ENCODE results near the gene IGSF3.

IGSF3 gene

DNA sequence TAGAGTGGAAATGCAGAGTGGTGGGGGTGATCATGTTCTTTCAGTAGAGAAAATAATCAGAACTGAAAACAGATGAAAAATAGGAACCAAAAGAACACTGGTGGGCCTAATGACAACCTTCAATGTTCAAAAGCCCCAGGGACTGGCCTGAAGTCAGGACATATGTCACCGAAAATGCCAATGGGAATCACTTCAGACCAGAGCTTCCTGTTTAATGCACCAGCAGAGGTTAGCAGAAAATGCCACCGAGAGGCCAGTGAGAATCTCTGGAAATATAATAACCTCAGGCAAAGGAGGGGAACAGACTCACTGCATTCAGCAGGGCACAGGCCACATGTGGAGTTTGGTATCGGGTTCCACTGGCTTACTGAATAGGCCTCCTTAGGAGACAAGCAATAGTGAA is 80.8 kb downstream of the IGSF3 start:
- H3K4me1 ChIP-seq (ENCODE audit: control insufficient read depth, insufficient read depth, low read length) = peaks cover 11% of the 10 kb centered on the region
- H3K9ac ChIP-seq (ENCODE audit: low read length) = no peak overlapping the region
- no peaks in the 10 kb centered on the region for H3K36me3 ChIP-seq (ENCODE audit: control insufficient read depth, insufficient read depth, low read length)
- H3K9me3 ChIP-seq (ENCODE audit: control insufficient read depth, low read length) = no peaks in the 10 kb centered on the region
- no peaks in the 10 kb centered on the region for H3K27me3 ChIP-seq (ENCODE audit: control insufficient read depth, insufficient read depth, low read length)
- H3K4me3 ChIP-seq (ENCODE audit: low read length) = no peak overlapping the region

DNA sequence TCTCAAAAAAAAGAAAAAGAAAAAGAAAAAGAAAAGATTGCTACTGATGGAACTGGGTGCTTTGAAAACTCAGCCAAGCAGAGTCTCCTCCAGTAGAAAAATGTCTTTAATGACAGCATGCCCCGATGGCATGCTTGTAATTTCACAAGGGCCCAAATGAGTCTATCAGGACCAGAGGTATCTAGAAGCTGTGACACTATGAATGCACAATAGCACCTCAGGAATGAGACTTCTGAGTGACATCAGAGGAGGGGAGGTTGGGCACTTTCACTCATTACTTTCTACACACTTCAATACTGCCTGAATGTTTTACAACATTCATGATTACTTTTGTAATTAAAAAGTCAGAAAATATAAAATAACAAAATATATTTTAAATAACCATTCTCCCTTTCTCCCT is 81.6 kb downstream of the IGSF3 start:
- Histone ChIP-seq H3K9me3 (ENCODE audit: control insufficient read depth, low read length) (no peaks in the 10 kb centered on the region), H3K9ac (ENCODE audit: low read length) (no peak overlapping the region), H3K36me3 (ENCODE audit: control insufficient read depth, insufficient read depth, low read length) (no peaks in the 10 kb centered on the region), H3K4me1 (ENCODE audit: control insufficient read depth, insufficient read depth, low read length) (peaks cover 16% of the 10 kb centered on the region), H3K4me3 (ENCODE audit: low read length) (no peak overlapping the region), H3K27me3 (ENCODE audit: control insufficient read depth, insufficient read depth, low read length) (no peaks in the 10 kb centered on the region)

DNA sequence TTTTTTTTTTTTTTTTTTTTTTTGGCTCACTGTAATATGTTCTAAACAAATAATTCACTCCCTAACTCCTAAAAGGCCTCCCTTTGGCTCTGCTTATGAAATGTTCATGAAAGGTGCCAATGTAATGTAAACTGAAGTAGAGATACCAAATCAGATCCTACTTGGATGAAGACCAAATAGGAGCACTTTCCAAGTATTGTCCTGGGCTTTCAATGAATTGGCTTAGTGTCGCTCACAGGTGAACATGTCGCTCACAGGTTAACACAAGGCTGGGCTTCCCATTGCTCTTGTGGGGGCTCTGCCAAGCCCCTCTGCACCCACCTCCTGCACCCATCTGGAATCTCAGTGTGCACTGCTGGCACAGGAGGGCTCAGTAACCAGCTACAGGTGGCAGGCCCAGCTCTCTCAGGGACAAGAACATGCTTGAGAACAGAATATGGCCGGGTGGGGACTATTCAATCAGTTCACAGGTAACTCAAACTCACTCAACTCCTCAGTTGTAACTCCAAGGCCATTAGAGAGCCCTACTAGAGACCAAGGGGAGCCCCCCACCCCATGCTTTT is 86.1 kb downstream of the IGSF3 start:
- Histone ChIP-seq H3K9me3 (ENCODE audit: control insufficient read depth, low read length) (no peaks in the 10 kb centered on the region), H3K36me3 (ENCODE audit: control insufficient read depth, insufficient read depth, low read length) (no peaks in the 10 kb centered on the region), H3K9ac (ENCODE audit: low read length) (no peak overlapping the region), H3K4me1 (ENCODE audit: control insufficient read depth, insufficient read depth, low read length) (peaks cover 5% of the 10 kb centered on the region), H3K4me3 (ENCODE audit: low read length) (no peak overlapping the region), H3K27me3 (ENCODE audit: control insufficient read depth, insufficient read depth, low read length) (no peaks in the 10 kb centered on the region)

DNA sequence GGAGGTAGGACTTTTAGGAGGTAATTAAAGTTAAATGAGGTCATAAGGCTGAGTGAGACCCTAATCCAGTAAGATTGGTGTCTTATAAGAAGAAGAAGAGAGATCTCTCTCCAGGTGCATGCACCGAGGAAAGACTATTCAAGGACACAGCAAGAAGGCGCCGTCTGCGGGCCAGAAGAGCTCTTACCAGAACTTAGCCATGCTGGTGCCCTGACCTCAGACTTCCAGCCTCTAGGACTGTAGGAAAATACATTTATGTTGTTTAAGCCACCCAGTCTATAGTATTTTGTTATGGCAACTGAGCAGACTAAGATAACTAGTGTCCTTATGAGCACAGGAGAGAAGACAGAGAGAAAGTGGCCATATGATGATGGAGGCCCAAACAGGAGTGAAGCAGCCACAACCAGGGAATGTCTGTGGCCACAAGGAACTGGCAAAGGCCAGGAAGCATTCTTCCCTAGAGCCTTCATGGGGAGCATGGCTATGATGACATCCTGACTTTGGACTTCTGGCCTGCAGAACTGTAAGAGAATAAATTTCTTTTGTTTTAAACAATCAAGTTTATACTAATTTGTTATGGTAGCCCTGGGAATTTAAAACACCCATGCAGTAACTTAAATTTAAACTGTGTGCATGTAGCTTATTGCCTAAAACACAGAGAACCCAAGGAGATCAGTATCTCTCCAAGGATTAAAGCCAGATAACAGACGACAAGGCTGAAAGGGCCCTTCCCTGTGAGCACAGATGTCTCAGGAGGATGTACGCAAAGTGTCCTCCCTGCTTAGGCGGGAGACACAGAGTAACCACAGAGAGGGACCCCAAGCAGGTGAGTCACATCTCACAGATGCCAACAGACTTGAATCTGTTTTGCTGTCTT is 86.8 kb downstream of the IGSF3 start:
- Histone ChIP-seq H3K36me3 (ENCODE audit: control insufficient read depth, insufficient read depth, low read length) (no peaks in the 10 kb centered on the region), H3K4me1 (ENCODE audit: control insufficient read depth, insufficient read depth, low read length) (peaks cover 5% of the 10 kb centered on the region), H3K27me3 (ENCODE audit: control insufficient read depth, insufficient read depth, low read length) (no peaks in the 10 kb centered on the region), H3K4me3 (ENCODE audit: low read length) (no peak overlapping the region), H3K9ac (ENCODE audit: low read length) (no peak overlapping the region), H3K9me3 (ENCODE audit: control insufficient read depth, low read length) (no peaks in the 10 kb centered on the region)

DNA sequence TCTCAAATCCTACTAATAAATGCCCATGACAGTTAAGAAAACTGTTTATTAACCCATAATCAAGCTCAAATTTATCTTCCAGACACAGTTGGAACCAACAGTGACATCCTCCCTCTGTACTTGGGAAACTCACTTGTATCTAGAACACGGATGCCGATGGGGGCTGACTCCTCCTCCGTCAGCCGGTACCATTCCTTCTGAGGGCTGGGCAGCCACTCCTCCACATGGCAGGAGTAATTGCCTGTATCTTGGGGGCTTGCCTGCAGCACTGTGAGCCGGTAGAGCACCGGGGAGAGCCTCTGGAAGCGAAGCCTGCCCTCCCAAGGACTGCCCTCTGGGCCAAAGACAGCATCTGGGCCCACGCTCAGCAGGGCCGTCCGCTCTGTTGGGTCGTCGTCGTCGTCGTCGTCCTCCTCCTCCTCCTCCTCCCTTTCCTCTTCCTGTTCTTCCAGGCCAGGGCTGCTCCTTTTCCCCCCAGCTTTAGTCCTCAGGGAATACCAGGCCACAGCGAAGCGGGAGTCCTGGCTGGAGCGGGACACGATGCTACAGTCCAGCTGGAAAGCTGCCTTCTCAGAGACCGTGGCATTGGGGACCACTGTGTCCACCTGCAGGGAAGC is 88.2 kb downstream of the IGSF3 start:
- H3K36me3 ChIP-seq (ENCODE audit: control insufficient read depth, insufficient read depth, low read length) = no peaks in the 10 kb centered on the region
- H3K4me1 ChIP-seq (ENCODE audit: control insufficient read depth, insufficient read depth, low read length) = peaks cover 5% of the 10 kb centered on the region
- H3K4me3 ChIP-seq (ENCODE audit: low read length) = no peak overlapping the region
- H3K9me3 ChIP-seq (ENCODE audit: control insufficient read depth, low read length) = no peaks in the 10 kb centered on the region
- no peaks in the 10 kb centered on the region for H3K27me3 ChIP-seq (ENCODE audit: control insufficient read depth, insufficient read depth, low read length)
- no peak overlapping the region for H3K9ac ChIP-seq (ENCODE audit: low read length)

DNA sequence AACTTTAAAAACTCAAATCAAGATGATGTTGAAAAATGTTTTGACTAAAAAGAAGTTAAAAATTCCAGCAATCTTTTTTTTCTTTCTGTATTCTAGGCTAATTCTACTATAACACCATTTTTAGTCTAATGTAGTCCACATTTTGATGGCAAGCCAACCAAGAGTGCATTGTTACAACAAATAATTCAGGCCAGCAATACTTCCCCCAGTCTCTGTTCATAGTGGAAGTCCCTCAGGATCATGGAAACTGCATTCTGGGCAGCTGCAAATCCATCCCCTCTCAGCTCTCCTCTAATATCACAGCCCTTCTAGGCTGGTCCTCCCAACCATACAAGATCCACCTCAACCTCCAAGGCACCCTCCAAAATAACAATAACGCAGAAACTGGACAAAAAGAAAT is 89.0 kb downstream of the IGSF3 start:
- no peak overlapping the region for H3K4me3 ChIP-seq (ENCODE audit: low read length)
- no peak overlapping the region for H3K9ac ChIP-seq (ENCODE audit: low read length)
- no peaks in the 10 kb centered on the region for H3K27me3 ChIP-seq (ENCODE audit: control insufficient read depth, insufficient read depth, low read length)
- peaks cover 10% of the 10 kb centered on the region for H3K4me1 ChIP-seq (ENCODE audit: control insufficient read depth, insufficient read depth, low read length)
- H3K9me3 ChIP-seq (ENCODE audit: control insufficient read depth, low read length) = no peaks in the 10 kb centered on the region
- no peaks in the 10 kb centered on the region for H3K36me3 ChIP-seq (ENCODE audit: control insufficient read depth, insufficient read depth, low read length)

DNA sequence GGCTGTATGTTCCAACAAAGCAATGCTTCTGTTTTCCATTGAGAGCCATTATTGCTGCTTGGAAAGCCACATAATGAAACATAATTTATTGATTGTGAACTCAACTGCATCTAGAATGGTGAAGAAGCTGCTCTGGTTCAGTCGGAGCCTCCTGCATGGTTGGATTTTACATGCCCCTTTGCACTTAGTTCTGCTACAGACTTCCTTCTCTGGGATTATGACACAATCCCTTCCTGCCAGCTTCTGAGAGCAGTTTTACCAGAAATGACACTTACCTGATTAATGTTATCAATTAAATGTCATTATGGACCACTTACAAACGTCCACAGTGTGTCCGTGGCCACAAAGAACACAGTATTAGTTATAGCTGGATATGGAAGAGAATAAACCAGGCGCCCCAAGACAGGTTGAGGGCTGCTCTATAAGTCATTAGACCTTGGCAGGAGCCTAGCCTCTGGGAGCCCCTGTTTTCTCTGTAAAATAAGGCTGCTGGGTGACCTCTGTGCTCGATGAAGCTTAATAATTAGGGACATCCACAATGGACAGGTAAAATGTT is 89.7 kb downstream of the IGSF3 start:
- no peaks in the 10 kb centered on the region for H3K9me3 ChIP-seq (ENCODE audit: control insufficient read depth, low read length)
- no peaks in the 10 kb centered on the region for H3K36me3 ChIP-seq (ENCODE audit: control insufficient read depth, insufficient read depth, low read length)
- H3K4me3 ChIP-seq (ENCODE audit: low read length) = no peak overlapping the region
- peaks cover 10% of the 10 kb centered on the region for H3K4me1 ChIP-seq (ENCODE audit: control insufficient read depth, insufficient read depth, low read length)
- no peak overlapping the region for H3K9ac ChIP-seq (ENCODE audit: low read length)
- no peaks in the 10 kb centered on the region for H3K27me3 ChIP-seq (ENCODE audit: control insufficient read depth, insufficient read depth, low read length)

DNA sequence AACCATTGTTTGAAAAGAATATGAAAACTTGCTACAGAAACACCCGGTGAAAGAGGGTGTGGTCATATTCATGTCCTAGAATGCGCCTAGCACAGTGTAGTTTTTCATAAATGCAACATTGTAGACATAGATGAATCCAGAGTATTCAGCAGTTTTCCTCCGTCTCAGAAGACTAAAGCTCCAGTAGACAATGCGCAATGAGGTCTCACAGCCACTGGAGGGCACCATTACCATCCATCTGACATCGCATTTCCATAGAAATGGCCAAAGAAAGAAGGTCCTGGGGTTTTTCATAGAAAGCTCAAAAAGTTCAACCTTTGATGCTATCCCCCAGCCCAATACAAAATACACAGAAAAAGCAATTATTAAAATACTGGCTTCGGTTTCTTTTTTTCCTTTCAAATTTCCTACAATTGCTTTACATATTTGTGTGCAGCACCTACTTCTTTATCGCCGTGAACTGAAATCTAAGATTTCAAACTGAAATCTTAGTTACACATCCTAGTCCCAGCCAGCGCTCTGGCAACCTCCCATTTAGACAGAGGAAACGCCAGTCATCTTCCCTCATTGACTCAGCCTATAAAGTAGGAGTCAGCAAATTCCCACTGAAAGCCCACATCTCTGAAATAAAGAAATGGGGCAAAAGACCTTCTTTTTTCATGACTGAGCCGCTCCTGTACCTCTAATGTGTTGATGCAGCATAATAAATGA is 92.8 kb downstream of the IGSF3 start:
- peaks cover 16% of the 10 kb centered on the region for H3K4me1 ChIP-seq (ENCODE audit: control insufficient read depth, insufficient read depth, low read length)
- H3K9me3 ChIP-seq (ENCODE audit: control insufficient read depth, low read length) = no peaks in the 10 kb centered on the region
- no peaks in the 10 kb centered on the region for H3K36me3 ChIP-seq (ENCODE audit: control insufficient read depth, insufficient read depth, low read length)
- no peaks in the 10 kb centered on the region for H3K27me3 ChIP-seq (ENCODE audit: control insufficient read depth, insufficient read depth, low read length)
- no peak overlapping the region for H3K9ac ChIP-seq (ENCODE audit: low read length)
- H3K4me3 ChIP-seq (ENCODE audit: low read length) = no peak overlapping the region

DNA sequence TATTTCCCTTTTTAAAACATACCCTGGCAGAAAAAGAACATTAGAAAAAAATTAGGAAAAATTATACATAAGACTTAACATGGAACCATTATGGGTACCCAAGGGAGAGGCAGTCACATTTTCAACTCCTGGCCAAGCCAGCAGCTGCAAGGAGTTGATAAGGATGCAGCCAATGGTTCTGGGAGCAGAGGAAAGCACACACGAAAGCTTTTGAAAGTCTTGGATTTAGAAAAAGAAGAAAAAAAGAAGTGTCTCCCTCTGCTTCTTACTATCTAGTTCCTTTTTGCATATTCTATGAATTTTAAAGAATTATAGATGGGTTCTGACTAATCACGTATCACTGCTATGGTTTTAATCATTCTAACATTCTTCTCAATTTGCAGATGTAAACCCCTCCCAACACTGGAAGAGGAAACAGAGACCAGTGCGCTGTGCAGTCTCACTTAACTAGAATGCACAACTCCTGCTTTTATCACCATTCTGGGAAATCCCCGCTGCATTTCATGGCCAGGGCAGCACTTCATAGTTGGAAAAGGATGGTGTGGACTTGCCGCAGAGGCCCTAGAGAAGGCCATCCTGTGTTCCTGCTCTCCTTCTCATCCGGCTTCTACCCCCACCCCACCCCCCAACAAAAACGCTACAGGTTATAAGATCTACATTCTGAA is 94.0 kb downstream of the IGSF3 start:
- Histone ChIP-seq H3K27me3 (ENCODE audit: control insufficient read depth, insufficient read depth, low read length) (no peaks in the 10 kb centered on the region), H3K4me1 (ENCODE audit: control insufficient read depth, insufficient read depth, low read length) (peaks cover 23% of the 10 kb centered on the region), H3K9ac (ENCODE audit: low read length) (no peak overlapping the region), H3K9me3 (ENCODE audit: control insufficient read depth, low read length) (no peaks in the 10 kb centered on the region), H3K4me3 (ENCODE audit: low read length) (no peak overlapping the region), H3K36me3 (ENCODE audit: control insufficient read depth, insufficient read depth, low read length) (no peaks in the 10 kb centered on the region)

DNA sequence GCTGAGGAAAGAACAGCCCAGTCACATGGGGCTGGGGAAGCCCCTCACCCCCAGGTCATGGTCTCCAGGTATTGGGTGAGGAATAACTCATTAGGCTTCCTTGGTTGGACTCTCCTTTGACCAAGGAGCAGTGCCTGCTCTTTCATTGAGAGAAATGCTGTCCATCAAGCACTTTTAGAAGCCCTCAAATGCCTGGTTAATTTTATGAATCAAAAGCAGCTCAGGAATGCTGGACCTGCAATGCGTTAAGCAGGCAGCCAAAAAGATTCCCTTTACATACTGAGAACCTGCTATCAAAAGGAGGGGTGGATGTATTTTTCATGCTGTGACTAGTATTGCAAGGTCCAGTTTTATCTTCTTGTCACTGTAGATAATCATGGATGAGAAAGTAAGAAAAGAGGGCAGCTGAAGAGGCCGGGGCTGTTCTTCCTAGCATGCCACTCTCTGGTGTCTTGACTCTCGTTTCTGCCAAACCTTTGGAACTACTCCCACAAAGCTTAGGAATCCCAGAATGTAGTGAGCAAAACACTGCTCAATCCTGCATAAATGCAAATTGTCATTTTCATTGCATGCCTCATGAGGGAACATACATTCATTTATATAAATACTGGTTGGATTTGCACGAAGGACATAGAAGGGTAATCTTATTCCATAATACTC is 94.6 kb downstream of the IGSF3 start:
- H3K9ac ChIP-seq (ENCODE audit: low read length) = no peak overlapping the region
- no peaks in the 10 kb centered on the region for H3K27me3 ChIP-seq (ENCODE audit: control insufficient read depth, insufficient read depth, low read length)
- no peaks in the 10 kb centered on the region for H3K9me3 ChIP-seq (ENCODE audit: control insufficient read depth, low read length)
- H3K4me1 ChIP-seq (ENCODE audit: control insufficient read depth, insufficient read depth, low read length) = peaks cover 23% of the 10 kb centered on the region
- no peaks in the 10 kb centered on the region for H3K36me3 ChIP-seq (ENCODE audit: control insufficient read depth, insufficient read depth, low read length)
- H3K4me3 ChIP-seq (ENCODE audit: low read length) = no peak overlapping the region

DNA sequence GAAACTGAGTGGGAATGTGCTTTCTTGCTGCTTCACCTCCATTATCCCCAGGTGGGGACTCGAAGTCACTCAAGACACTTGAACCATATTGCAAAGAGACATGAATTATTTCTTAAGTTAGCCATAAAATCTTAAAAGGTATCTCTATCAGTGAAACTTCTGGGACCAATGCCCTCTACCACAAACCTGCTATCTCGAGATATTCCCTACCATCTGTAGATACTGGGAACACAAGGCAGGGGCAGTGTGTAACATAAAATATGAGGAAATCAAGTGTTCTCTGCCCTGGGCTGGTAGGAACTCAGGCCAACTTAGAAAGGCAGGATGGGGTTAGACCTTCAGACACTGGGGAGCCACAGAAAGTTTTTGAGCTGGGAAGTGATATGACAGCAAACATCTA is 95.4 kb downstream of the IGSF3 start:
- Histone ChIP-seq H3K4me1 (ENCODE audit: control insufficient read depth, insufficient read depth, low read length) (peaks cover 23% of the 10 kb centered on the region), H3K4me3 (ENCODE audit: low read length) (no peak overlapping the region), H3K27me3 (ENCODE audit: control insufficient read depth, insufficient read depth, low read length) (no peaks in the 10 kb centered on the region), H3K9me3 (ENCODE audit: control insufficient read depth, low read length) (no peaks in the 10 kb centered on the region), H3K36me3 (ENCODE audit: control insufficient read depth, insufficient read depth, low read length) (no peaks in the 10 kb centered on the region), H3K9ac (ENCODE audit: low read length) (no peak overlapping the region)

Measured in mucosa of stomach (tissue), 1 donor.